ACC112 (cell line): ENCODE measurements around the gene PBX1.

Experiments used
- H2AFZ ChIP-seq: fragments of 200-600 bp; sonication (generic); one replicate; pipeline ENCODE4 v1.6.0; 2017; ENCODE audit warnings: antibody characterized with exemption, low read length; ENCODE audit not compliant: unreplicated experiment
- H3K27ac ChIP-seq: fragments of 200-600 bp; sonication (generic); 2 replicates; pipeline ENCODE4 v1.5.1; 2014; ENCODE audit warnings: low read depth, mild to moderate bottlenecking, antibody characterized with exemption, low read length, moderate library complexity
- H3K27me3 ChIP-seq: fragments of 200-600 bp; sonication (generic); 2 replicates; pipeline ENCODE4 v1.6.1; 2014; ENCODE audit warnings: mild to moderate bottlenecking, antibody characterized with exemption, low read length, moderate library complexity, mixed read lengths; ENCODE audit not compliant: insufficient read depth
- H3K36me3 ChIP-seq: fragments of 200-600 bp; sonication (generic); 2 replicates; pipeline ENCODE4 v1.6.1; 2016; ENCODE audit warnings: mild to moderate bottlenecking, antibody characterized with exemption, low read length, moderate library complexity, mixed read lengths; ENCODE audit not compliant: insufficient read depth
- H3K4me1 ChIP-seq: fragments of 200-600 bp; sonication (generic); one replicate; pipeline ENCODE4 v1.6.1; 2016; ENCODE audit warnings: low read length, mixed read lengths; ENCODE audit not compliant: insufficient read depth, unreplicated experiment, control insufficient read depth
- H3K4me3 ChIP-seq: fragments of 200-600 bp; sonication (generic); 2 replicates; pipeline ENCODE4 v1.5.1; 2014; ENCODE audit warnings: mild to moderate bottlenecking, low read depth, low read length
- H3K79me2 ChIP-seq: fragments of 200-600 bp; sonication (generic); one replicate; pipeline ENCODE4 v1.6.0; 2016; ENCODE audit warnings: low read length; ENCODE audit not compliant: control insufficient read depth, unreplicated experiment, insufficient read depth

PBX1 gene

GRCh38 chr1:164743976-164744375, 185.0 kb downstream of the PBX1 start:
- H3K27me3 ChIP-seq = no peaks in the 10 kb centered on the region
- H3K4me1 ChIP-seq = peaks cover 23% of the 10 kb centered on the region
- H3K79me2 ChIP-seq = no peaks in the 10 kb centered on the region
- no peak overlapping the region for H3K4me3 ChIP-seq
- no peak overlapping the region for H3K27ac ChIP-seq
- H2AFZ ChIP-seq = no peak overlapping the region
- no peaks in the 10 kb centered on the region for H3K36me3 ChIP-seq

GRCh38 chr1:164745736-164746135, 186.8 kb downstream of the PBX1 start:
- no peaks in the 10 kb centered on the region for H3K79me2 ChIP-seq
- no peaks in the 10 kb centered on the region for H3K27me3 ChIP-seq
- H2AFZ ChIP-seq = no peak overlapping the region
- no peaks in the 10 kb centered on the region for H3K36me3 ChIP-seq
- no peak overlapping the region for H3K27ac ChIP-seq
- H3K4me1 ChIP-seq = peaks cover 41% of the 10 kb centered on the region
- H3K4me3 ChIP-seq = no peak overlapping the region

GRCh38 chr1:164746632-164747031, 187.6 kb downstream of the PBX1 start:
- peaks cover 46% of the 10 kb centered on the region for H3K4me1 ChIP-seq

GRCh38 chr1:164748253-164748899, 189.4 kb downstream of the PBX1 start:
- no peaks in the 10 kb centered on the region for H3K79me2 ChIP-seq
- H3K4me1 ChIP-seq = peaks cover 59% of the 10 kb centered on the region
- H3K27ac ChIP-seq = peak overlapping the region; percentile 100
- H3K4me3 ChIP-seq = peak overlapping the region; percentile 50; the same call in 1 of the 2 replicates
- peak overlapping the region; percentile 71 for H2AFZ ChIP-seq
- no peaks in the 10 kb centered on the region for H3K36me3 ChIP-seq
- H3K27me3 ChIP-seq = no peaks in the 10 kb centered on the region

More at GRCh38 chr1:164746632-164747031, 187.6 kb downstream of the PBX1 start:
- H3K27ac ChIP-seq = peak overlapping the region; percentile 100
- no peaks in the 10 kb centered on the region for H3K36me3 ChIP-seq
- H3K4me3 ChIP-seq = no peak overlapping the region
- H2AFZ ChIP-seq = peak overlapping the region; percentile 57
- H3K79me2 ChIP-seq = no peaks in the 10 kb centered on the region
- H3K27me3 ChIP-seq = no peaks in the 10 kb centered on the region

- no peaks in the 10 kb centered on the region for H3K79me2 ChIP-seq
- H3K4me3 ChIP-seq = no peak overlapping the region
- no peak overlapping the region for H2AFZ ChIP-seq
- no peak overlapping the region for H3K27ac ChIP-seq
- H3K4me1 ChIP-seq = peaks cover 45% of the 10 kb centered on the region
- H3K27me3 ChIP-seq = no peaks in the 10 kb centered on the region
- H3K36me3 ChIP-seq = no peaks in the 10 kb centered on the region
Observed at GRCh38 chr1:164753521-164754077, 194.6 kb downstream of the PBX1 start.

GRCh38 chr1:164754088-164754600, 195.2 kb downstream of the PBX1 start:
- Histone ChIP-seq H3K79me2 (no peaks in the 10 kb centered on the region), H3K27ac (no peak overlapping the region), H3K4me3 (no peak overlapping the region), H2AFZ (no peak overlapping the region), H3K4me1 (peaks cover 39% of the 10 kb centered on the region), H3K27me3 (no peaks in the 10 kb centered on the region), H3K36me3 (no peaks in the 10 kb centered on the region)

- Histone ChIP-seq H3K27ac (no peak overlapping the region), H3K27me3 (no peaks in the 10 kb centered on the region), H3K4me3 (no peak overlapping the region), H3K4me1 (peaks cover 24% of the 10 kb centered on the region), H3K36me3 (no peaks in the 10 kb centered on the region), H2AFZ (no peak overlapping the region), H3K79me2 (no peaks in the 10 kb centered on the region)
Observed at GRCh38 chr1:164755690-164756089, 196.7 kb downstream of the PBX1 start.

- Histone ChIP-seq H3K4me3 (no peak overlapping the region), H3K36me3 (no peaks in the 10 kb centered on the region), H3K79me2 (no peaks in the 10 kb centered on the region), H3K27ac (no peak overlapping the region), H3K4me1 (peaks cover 18% of the 10 kb centered on the region), H2AFZ (no peak overlapping the region), H3K27me3 (no peaks in the 10 kb centered on the region)
Observed at GRCh38 chr1:164756741-164757140, 197.8 kb downstream of the PBX1 start.

GRCh38 chr1:164757625-164758024, 198.6 kb downstream of the PBX1 start:
- Histone ChIP-seq H3K79me2 (no peaks in the 10 kb centered on the region), H3K4me3 (no peak overlapping the region)

GRCh38 chr1:164759144-164759920, 200.3 kb downstream of the PBX1 start:
- no peaks in the 10 kb centered on the region for H3K79me2 ChIP-seq
- H3K4me1 ChIP-seq = peaks cover 4% of the 10 kb centered on the region
- no peak overlapping the region for H2AFZ ChIP-seq
- no peak overlapping the region for H3K27ac ChIP-seq
- H3K27me3 ChIP-seq = no peaks in the 10 kb centered on the region
- no peaks in the 10 kb centered on the region for H3K36me3 ChIP-seq
- no peak overlapping the region for H3K4me3 ChIP-seq

More at GRCh38 chr1:164757625-164758024, 198.6 kb downstream of the PBX1 start:
- Histone ChIP-seq H2AFZ (no peak overlapping the region), H3K27me3 (no peaks in the 10 kb centered on the region), H3K4me1 (peaks cover 10% of the 10 kb centered on the region), H3K36me3 (no peaks in the 10 kb centered on the region), H3K27ac (no peak overlapping the region)
